MCF 10A (cell line): ENCODE measurements around the gene TAS2R14. TPM values are rescaled to one million over a fixed set of nuclear protein-coding genes. Genes with fewer than 3 reads are reported as not detected.

ENCODE experiments used
- BruUV-seq: library from RNA; stranded (reverse); fragments of 400-500 nt; replicated peaks from 2 replicates; lab custom pipeline; 2021; lab: Mats Ljungman, UMichigan
- CTCF ChIA-PET: fragments of 300-600 bp; sonication (Branson Sonifier 250); formaldehyde crosslinking; extraction: SDS; loops from one replicate; lab custom pipeline; 2021; ENCODE audit warnings: antibody characterized with exemption, inconsistent platforms; lab: Yijun Ruan, JAX
- POLR2A ChIA-PET: fragments of 300-600, 350-650 bp; sonication (Branson Sonifier 250); formaldehyde crosslinking; extraction: SDS; loops from one replicate; lab custom pipeline; 2020; ENCODE audit warnings: antibody characterized with exemption, inconsistent platforms; lab: Yijun Ruan, JAX
- DNase-seq: peaks from one replicate; pipeline ENCODE4 v3.0.0-alpha.2; 2018; ENCODE audit not compliant: unreplicated experiment
- H3K27ac Mint-ChIP-seq: one replicate; pipeline ENCODE4 v1.8.0; 2022; ENCODE audit warnings: mild to moderate bottlenecking, low read depth, mixed read lengths; ENCODE audit not compliant: unreplicated experiment
- H3K27me3 Mint-ChIP-seq: one replicate; pipeline ENCODE4 v1.8.0; 2022; ENCODE audit warnings: mixed read lengths; ENCODE audit not compliant: insufficient read depth, unreplicated experiment
- H3K36me3 Mint-ChIP-seq: one replicate; pipeline ENCODE4 v1.8.0; 2022; ENCODE audit warnings: mild to moderate bottlenecking, moderate library complexity, mixed read lengths; ENCODE audit not compliant: insufficient read depth, unreplicated experiment
- H3K4me1 Mint-ChIP-seq: one replicate; pipeline ENCODE4 v1.8.0; 2022; ENCODE audit warnings: mixed read lengths; ENCODE audit not compliant: insufficient read depth, unreplicated experiment
- H3K4me3 Mint-ChIP-seq: one replicate; pipeline ENCODE4 v1.8.0; 2022; ENCODE audit warnings: mild to moderate bottlenecking, moderate library complexity, mixed read lengths; ENCODE audit not compliant: unreplicated experiment
- H3K9me3 Mint-ChIP-seq: one replicate; pipeline ENCODE4 v1.8.0; 2022; ENCODE audit warnings: mixed read lengths; ENCODE audit not compliant: unreplicated experiment
- CTCF ChIP-seq: fragments of 200-600 bp; IDR thresholded peaks from one replicate; pipeline ENCODE4 v1.8.0; 2022; ENCODE audit warnings: antibody characterized with exemption, mild to moderate bottlenecking; ENCODE audit not compliant: unreplicated experiment
- intact Hi-C: fragments of 100-400 bp; cut with micrococcal nuclease; formaldehyde crosslinking; loops from 2 replicates; pipeline ENCODE4 v1.14.1; 2022
- total RNA-seq: library from RNA; stranded (reverse); gene quantifications from 2 replicates; pipeline ENCODE4 v1.2.3, GENCODE V29; 2022

TAS2R14 gene
- total RNA-seq, 1 experiment from 2014 or later: 1.6 TPM

- Mint-ChIP-seq H3K27ac (no peak overlapping the region), H3K4me1 (no peaks in the 10 kb centered on the region), H3K36me3 (no peaks in the 10 kb centered on the region), H3K9me3 (no peaks in the 10 kb centered on the region), H3K4me3 (no peak overlapping the region), H3K27me3 (no peaks in the 10 kb centered on the region)
- DNase-seq: no peak
- POLR2A ChIA-PET: no interaction called here
- CTCF ChIA-PET: interaction anchor here (0.7 kb wide), 1 partner anchor 121 kb away, joined by 3 read pairs; no protein-coding TSS in a partner anchor
- intact Hi-C loops: no loop called here
- BruUV-seq: no TSS peak
- no peak for TF ChIP-seq CTCF
Observed at GRCh38 chr12:10891937-10892336, 47.1 kb downstream of the TAS2R14 start.

GRCh38 chr12:10889226-10889625 lies 49.8 kb downstream of the TAS2R14 start:
- Mint-ChIP-seq H3K4me3 (no peak overlapping the region), H3K9me3 (no peaks in the 10 kb centered on the region), H3K36me3 (no peaks in the 10 kb centered on the region), H3K27ac (no peak overlapping the region), H3K27me3 (no peaks in the 10 kb centered on the region), H3K4me1 (no peaks in the 10 kb centered on the region)
- POLR2A ChIA-PET: no interaction called here
- CTCF ChIA-PET: interaction anchor here (1.1 kb wide), 1 partner anchor 20 kb away, joined by 3 read pairs; the partner anchor contains the start of gene TAS2R13
- TF ChIP-seq CTCF: no peak
- no TSS peak for BruUV-seq
- no peak for DNase-seq
- intact Hi-C loops: no loop called here

Other genes starting within 250 kb of the TAS2R14 start
- 545 and 577 TPM in 2 replicates for gene YBX3, start 215.9 kb downstream of the TAS2R14 start, total RNA-seq
- gene TAS2R7, start 136.6 kb downstream of the TAS2R14 start, total RNA-seq: not detected in 2 replicates
- not detected in 2 replicates for gene TAS2R8, start 132.0 kb downstream of the TAS2R14 start, total RNA-seq
- not detected in 2 replicates for gene TAS2R9, start 129.1 kb downstream of the TAS2R14 start, total RNA-seq
- 0.91 and 2.1 TPM in 2 replicates for gene TAS2R10, start 112.9 kb downstream of the TAS2R14 start, total RNA-seq
- gene PRR4, start 89.8 kb downstream of the TAS2R14 start, total RNA-seq: 4.6 and 7.7 TPM in 2 replicates
- 11.4 and 11.7 TPM in 2 replicates for gene PRH1, start 55.0 kb downstream of the TAS2R14 start, total RNA-seq
- gene TAS2R13, start 29.7 kb downstream of the TAS2R14 start, total RNA-seq: 0.68 and 0.93 TPM in 2 replicates
- gene PRH2, start 10.0 kb downstream of the TAS2R14 start, total RNA-seq: not detected in 2 replicates
- 0.86 and 1.1 TPM in 2 replicates for gene TAS2R50, start 47.6 kb upstream of the TAS2R14 start, total RNA-seq
- gene TAS2R20, start 59.0 kb upstream of the TAS2R14 start, total RNA-seq: 1.1 and 1.8 TPM in 2 replicates
- 2.7 and 3.4 TPM in 2 replicates for gene TAS2R19, start 83.4 kb upstream of the TAS2R14 start, total RNA-seq
- gene TAS2R31, start 92.1 kb upstream of the TAS2R14 start, total RNA-seq: 1.9 and 2.0 TPM in 2 replicates
- gene TAS2R46, start 123.0 kb upstream of the TAS2R14 start, total RNA-seq: 0.69 and 1.1 TPM in 2 replicates
- not detected in 2 replicates for gene TAS2R43, start 153.1 kb upstream of the TAS2R14 start, total RNA-seq
- gene TAS2R30, start 195.4 kb upstream of the TAS2R14 start, total RNA-seq: 1.9 and 2.1 TPM in 2 replicates
- 10.5 and 10.9 TPM in 2 replicates for gene SMIM10L1, start 231.9 kb upstream of the TAS2R14 start, total RNA-seq
- not detected in 2 replicates for gene TAS2R42, start 247.7 kb upstream of the TAS2R14 start, total RNA-seq